Caco-2 (cell line): ENCODE results near the gene B3GNT9. TPM values are rescaled to one million over a fixed set of nuclear protein-coding genes. Genes with fewer than 3 reads are reported as not detected.

Experiments
- BruUV-seq: library from RNA; stranded (reverse); fragments of 400-500 nt; replicated peaks from 2 replicates; lab custom pipeline; 2021; lab: Mats Ljungman, UMichigan
- CTCF ChIA-PET: fragments of 300-600 bp; sonication (Branson Sonifier 250); formaldehyde crosslinking; loops from one replicate; lab custom pipeline; 2022; ENCODE audit warnings: antibody characterized with exemption; lab: Charles Lee
- POLR2A ChIA-PET: fragments of 300-600 bp; sonication (Branson Sonifier 250); formaldehyde crosslinking; loops from one replicate; lab custom pipeline; 2022; ENCODE audit warnings: antibody characterized with exemption; lab: Charles Lee
- DNase-seq, 2 experiments: peaks; one replicate each; pipeline versions ENCODE4 v3.0.0 to v3.0.0-alpha.2; 2020 to 2022
- H3K27me3 ChIP-seq: replicated peaks from 2 replicates; pipeline ENCODE4 v1.6.0; 2011; ENCODE audit warnings: low read length; ENCODE audit not compliant: control insufficient read depth, insufficient read depth
- H3K36me3 ChIP-seq: 2 replicates; pipeline ENCODE4 v1.5.1; 2011; ENCODE audit warnings: low read length; ENCODE audit not compliant: control insufficient read depth, insufficient read depth
- H3K4me1 ChIP-seq: fragments of 250-450 bp; sonication (Bioruptor Pico); 2 replicates; pipeline ENCODE4 v1.5.1; 2020; ENCODE audit warnings: mild to moderate bottlenecking
- H3K4me3 ChIP-seq: 2 replicates; pipeline ENCODE4 v1.5.1; 2011; ENCODE audit warnings: low read depth, mild to moderate bottlenecking, control low read depth, low read length
- H3K9me3 ChIP-seq: fragments of 250-450 bp; sonication (Bioruptor Pico); 2 replicates; pipeline ENCODE4 v1.5.1; 2020; ENCODE audit warnings: mild to moderate bottlenecking, moderate library complexity
- H3K27ac Mint-ChIP-seq: one replicate; pipeline ENCODE4 v1.8.0; 2022; ENCODE audit warnings: mixed read lengths; ENCODE audit not compliant: unreplicated experiment
- H3K27me3 Mint-ChIP-seq: one replicate; pipeline ENCODE4 v1.8.0; 2022; ENCODE audit warnings: mixed read lengths; ENCODE audit not compliant: insufficient read depth, unreplicated experiment
- H3K36me3 Mint-ChIP-seq: one replicate; pipeline ENCODE4 v1.8.0; 2022; ENCODE audit warnings: mild to moderate bottlenecking, mixed read lengths; ENCODE audit not compliant: insufficient read depth, unreplicated experiment
- H3K4me1 Mint-ChIP-seq: one replicate; pipeline ENCODE4 v1.8.0; 2022; ENCODE audit warnings: low read depth, mixed read lengths; ENCODE audit not compliant: unreplicated experiment
- H3K4me3 Mint-ChIP-seq: one replicate; pipeline ENCODE4 v1.8.0; 2022; ENCODE audit warnings: mild to moderate bottlenecking, moderate library complexity, mixed read lengths; ENCODE audit not compliant: unreplicated experiment
- H3K9me3 Mint-ChIP-seq: one replicate; pipeline ENCODE4 v1.8.0; 2022; ENCODE audit warnings: mixed read lengths; ENCODE audit not compliant: unreplicated experiment
- CTCF ChIP-seq, 2 experiments: fragments of 200-600 bp in 1 of 2; IDR thresholded peaks; 1 replicate in 1 of 2; 2 replicates in 1 of 2; pipeline versions ENCODE4 v1.5.1 to v1.8.0; 2011 to 2022; ENCODE audit warnings: antibody characterized with exemption in 1 of 2, control low read depth in 1 of 2, inconsistent platforms in 1 of 2, low read depth in 1 of 2, low read length in 1 of 2, mild to moderate bottlenecking in 1 of 2, moderate library complexity in 1 of 2; ENCODE audit not compliant: insufficient read depth in 1 of 2, severe bottlenecking in 1 of 2, unreplicated experiment in 1 of 2
- intact Hi-C: fragments of 100-400 bp; cut with micrococcal nuclease; formaldehyde crosslinking; loops from one replicate; pipeline ENCODE4 v1.10.0; 2022; ENCODE audit not compliant: unreplicated experiment
- total RNA-seq: library from RNA; stranded (reverse); gene quantifications from 2 replicates; pipeline ENCODE4 v1.2.3, GENCODE V29; 2022

The B3GNT9 gene
- total RNA-seq, 1 experiment from 2014 or later: 11.6 TPM

GRCh38 chr16:67199808-67200198, 49.0 kb upstream of the B3GNT9 start:
- TF ChIP-seq CTCF (IDR thresholded peaks at IDR 0.05; ENCODE audit: insufficient read depth in 1 of 2, low read depth in 1 of 2, low read length in 1 of 2, severe bottlenecking in 1 of 2, unreplicated experiment in 1 of 2): peak; percentile 52 to 78
- H3K36me3 Mint-ChIP-seq: peaks cover 59% of the 10 kb centered on the region
- H3K4me1 ChIP-seq: peaks cover 27% of the 10 kb centered on the region
- H3K27me3 ChIP-seq: no peaks in the 10 kb centered on the region
- BruUV-seq: no TSS peak
- H3K27me3 Mint-ChIP-seq: no peaks in the 10 kb centered on the region
- peak; percentile 71 to 73 for DNase-seq
- H3K4me1 Mint-ChIP-seq: peaks cover 23% of the 10 kb centered on the region
- ChIA-PET CTCF (interaction anchor here (0.6 to 2.7 kb wide), 4 partner anchors 28 to 1509 kb away, joined by 3 to 24 read pairs (median 6); partner anchors contain the start of genes FHOD1, SLC9A5 and TMEM208), POLR2A (interaction anchor here (0.9 to 1.4 kb wide), 3 partner anchors 27 to 48 kb away, joined by 3 to 4 read pairs (median 3); partner anchors contain the start of gene TMEM208)
- peak overlapping the region; percentile 84 for H3K4me3 Mint-ChIP-seq
- peak overlapping the region; percentile 95 for H3K4me3 ChIP-seq
- H3K36me3 ChIP-seq: peaks cover 8% of the 10 kb centered on the region
- no peaks in the 10 kb centered on the region for H3K9me3 ChIP-seq
- H3K9me3 Mint-ChIP-seq: no peaks in the 10 kb centered on the region
- H3K27ac Mint-ChIP-seq: peak overlapping the region; percentile 50
- intact Hi-C loops: loop anchor here (1.0 to 2.0 kb wide), 2 partner anchors 15 to 27 kb away; partner anchors contain the start of gene TMEM208

- H3K4me1 ChIP-seq: peaks cover 27% of the 10 kb centered on the region
- peaks cover 12% of the 10 kb centered on the region for H3K36me3 ChIP-seq
- intact Hi-C loops: loop anchor here (1.0 to 2.0 kb wide), 2 partner anchors 14 to 28 kb away; partner anchors contain the start of gene TMEM208
- DNase-seq: peak; percentile 88
- Mint-ChIP-seq H3K27me3 (no peaks in the 10 kb centered on the region), H3K9me3 (no peaks in the 10 kb centered on the region), H3K4me3 (peak within 1 kb of the TSS; percentile 84), H3K4me1 (peaks cover 23% of the 10 kb centered on the region), H3K27ac (peak within 1 kb of the TSS; percentile 50), H3K36me3 (peaks cover 63% of the 10 kb centered on the region)
- TF ChIP-seq CTCF (IDR thresholded peaks at IDR 0.05; ENCODE audit: insufficient read depth in 1 of 2, low read depth in 1 of 2, low read length in 1 of 2, severe bottlenecking in 1 of 2, unreplicated experiment in 1 of 2): peak; percentile 74 to 87
- peak within 1 kb of the TSS; percentile 95 for H3K4me3 ChIP-seq
- H3K27me3 ChIP-seq: no peaks in the 10 kb centered on the region
- H3K9me3 ChIP-seq: no peaks in the 10 kb centered on the region
- ChIA-PET POLR2A (interaction anchor here (0.8 to 1.4 kb wide), 3 partner anchors 14 to 47 kb away, joined by 3 to 4 read pairs (median 3); partner anchors contain the start of gene TMEM208), CTCF (interaction anchor here (0.6 to 2.7 kb wide), 10 partner anchors 10 to 289 kb away, joined by 3 to 24 read pairs (median 6); partner anchors contain the start of genes ATP6V0D1, FHOD1, NOL3 and SLC9A5)
- BruUV-seq: TSS peak; percentile 63
Measured at GRCh38 chr16:67199011-67199807, 48.4 kb upstream of the B3GNT9 start, which contains the start of gene ELMO3. Gene ELMO3 (plus strand): TSS chr16:67199131. CDS start chr16:67199327, 196 bp downstream.

GRCh38 chr16:67198238-67198734, 47.5 kb upstream of the B3GNT9 start:
- Mint-ChIP-seq H3K27me3 (no peaks in the 10 kb centered on the region), H3K9me3 (no peaks in the 10 kb centered on the region), H3K4me3 (peak overlapping the region; percentile 84), H3K36me3 (peaks cover 63% of the 10 kb centered on the region), H3K4me1 (peaks cover 23% of the 10 kb centered on the region), H3K27ac (no peak overlapping the region)
- no peaks in the 10 kb centered on the region for H3K27me3 ChIP-seq
- 0 out of 2 replicates have a peak overlapping the region, but pooled peaks have one; percentile 11 for H3K4me3 ChIP-seq
- CTCF ChIA-PET: interaction anchor here (0.5 to 2.7 kb wide), 11 partner anchors 11 to 288 kb away, joined by 3 to 24 read pairs (median 6); partner anchors contain the start of genes FHOD1, NOL3, SLC9A5 and TMEM208
- TF ChIP-seq CTCF (IDR thresholded peaks at IDR 0.05; ENCODE audit: insufficient read depth in 1 of 2, low read depth in 1 of 2, low read length in 1 of 2, severe bottlenecking in 1 of 2, unreplicated experiment in 1 of 2): peak; percentile 40 to 58
- BruUV-seq: no TSS peak
- POLR2A ChIA-PET: interaction anchor here (0.5 to 1.4 kb wide), 3 partner anchors 13 to 70 kb away, joined by 3 to 4 read pairs (median 3); no protein-coding TSS in a partner anchor
- intact Hi-C loops: loop anchor here (2.0 kb wide), 1 partner anchor 29 kb away; the partner anchor contains the start of gene TMEM208
- H3K36me3 ChIP-seq: peaks cover 15% of the 10 kb centered on the region
- H3K4me1 ChIP-seq: peaks cover 27% of the 10 kb centered on the region
- H3K9me3 ChIP-seq: no peaks in the 10 kb centered on the region
- DNase-seq: peak in 1 of 2 experiments; percentile 53
